ENCODE results near the gene EEF2K. TPM values are rescaled to one million over a fixed set of nuclear protein-coding genes. Genes with fewer than 3 reads are reported as not detected.

The EEF2K gene
- total RNA-seq, 2 donors from 2014 or later: 58.2 to 75.1 TPM

- Histone ChIP-seq H3K27ac (peak overlapping the region in 1 of 2 donors; percentile 18), H3K9me3 (no peaks in the 10 kb centered on the region), H3K36me3 (no peaks in the 10 kb centered on the region), H3K4me3 (no peak overlapping the region), H3K4me1 (replicated peaks) (no peaks in the 10 kb centered on the region), H3K27me3 (replicated peaks; ENCODE audit: insufficient read depth) (no peaks in the 10 kb centered on the region)
- TF ChIP-seq CTCF (IDR thresholded peaks at IDR 0.05): no peak
- TF ChIP-seq POLR2A (IDR thresholded peaks at IDR 0.05): no peak
- no peak for TF ChIP-seq POLR2AphosphoS5 (IDR thresholded peaks at IDR 0.05)
- intact Hi-C loops (cut with DNase I): no loop called here
- WGBS: 52% methylated on average over 7 of the region's 7 CpGs
- DNase-seq (ENCODE audit: low spot score): no peak
Observed at GRCh38 chr16:22229889-22230288, 23.8 kb downstream of the EEF2K start.

DNA sequence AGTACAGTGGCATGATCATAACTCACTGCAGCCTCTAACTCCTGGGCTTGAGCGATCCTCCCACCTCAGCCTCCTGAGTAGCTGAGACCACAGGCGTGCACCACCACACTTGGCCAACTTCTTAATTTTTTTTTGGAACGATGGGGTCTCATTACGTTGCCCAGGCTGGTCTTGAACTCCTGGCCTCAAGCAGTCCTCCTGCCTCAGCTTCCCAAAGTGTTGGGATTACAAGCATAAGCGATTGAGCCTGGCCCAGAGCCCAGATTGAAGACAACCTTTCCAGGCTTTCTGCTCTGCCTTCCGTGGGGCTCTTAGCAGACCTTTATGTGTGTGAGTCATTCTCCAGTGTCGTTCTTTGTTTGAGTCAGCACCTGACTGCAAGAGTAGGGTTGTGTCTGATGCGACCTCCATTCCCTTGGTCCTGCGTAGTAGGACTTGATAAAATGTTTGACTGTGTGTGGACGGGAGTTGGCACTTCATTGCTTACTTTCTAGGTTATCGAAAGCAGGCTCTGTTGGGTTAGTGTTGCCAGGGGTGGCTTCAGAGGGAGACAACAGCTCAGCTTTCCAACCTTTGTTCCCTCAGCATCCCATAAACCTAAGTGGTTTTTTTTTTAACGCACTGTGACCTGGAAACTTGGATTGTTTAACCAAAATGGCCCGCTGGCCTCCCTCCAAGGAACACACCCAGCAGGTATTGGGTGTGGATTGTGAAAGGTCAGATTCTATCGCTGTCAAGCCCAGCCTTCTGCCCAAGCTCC lies 26.4 kb downstream of the EEF2K start:
- intact Hi-C loops (cut with DNase I): no loop called here
- DNase-seq (ENCODE audit: low spot score): peak; percentile 78
- 48% methylated on average over 14 of the region's 14 CpGs for WGBS
- Histone ChIP-seq H3K27ac (peak overlapping the region; percentile 55 to 64), H3K27me3 (replicated peaks; ENCODE audit: insufficient read depth) (no peaks in the 10 kb centered on the region), H3K4me3 (no peak overlapping the region), H3K4me1 (replicated peaks) (no peaks in the 10 kb centered on the region), H3K9me3 (no peaks in the 10 kb centered on the region), H3K36me3 (no peaks in the 10 kb centered on the region)
- no peak for TF ChIP-seq POLR2A (IDR thresholded peaks at IDR 0.05)
- peak; percentile 78 for TF ChIP-seq POLR2AphosphoS5 (IDR thresholded peaks at IDR 0.05)
- no peak for TF ChIP-seq CTCF (IDR thresholded peaks at IDR 0.05)

DNA sequence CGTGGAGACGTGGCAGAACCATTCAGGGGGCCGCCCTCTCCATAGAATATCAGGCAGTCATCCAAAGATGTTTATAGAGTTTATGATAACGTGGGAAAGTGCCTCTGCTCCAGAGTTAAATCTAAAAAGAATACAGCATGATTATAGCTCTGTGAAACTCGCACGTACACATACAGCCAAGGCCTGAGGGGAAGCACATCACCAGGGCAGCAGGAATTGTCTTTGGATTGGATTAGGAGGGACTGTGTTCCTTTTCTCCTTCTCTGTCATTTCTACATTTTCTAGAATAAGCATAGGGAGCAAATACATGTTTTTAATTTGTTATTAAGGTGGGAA lies 26.9 kb downstream of the EEF2K start:
- intact Hi-C loops (cut with DNase I): no loop called here
- Histone ChIP-seq H3K4me3 (no peak overlapping the region), H3K9me3 (no peaks in the 10 kb centered on the region), H3K27ac (peak overlapping the region; percentile 55 to 64), H3K27me3 (replicated peaks; ENCODE audit: insufficient read depth) (no peaks in the 10 kb centered on the region), H3K4me1 (replicated peaks) (peaks cover 2% of the 10 kb centered on the region), H3K36me3 (no peaks in the 10 kb centered on the region)
- TF ChIP-seq POLR2AphosphoS5 (IDR thresholded peaks at IDR 0.05) (no peak), CTCF (IDR thresholded peaks at IDR 0.05) (no peak), POLR2A (IDR thresholded peaks at IDR 0.05) (no peak)
- DNase-seq (ENCODE audit: low spot score): no peak
- 33% methylated on average over 6 of the region's 6 CpGs for WGBS

DNA sequence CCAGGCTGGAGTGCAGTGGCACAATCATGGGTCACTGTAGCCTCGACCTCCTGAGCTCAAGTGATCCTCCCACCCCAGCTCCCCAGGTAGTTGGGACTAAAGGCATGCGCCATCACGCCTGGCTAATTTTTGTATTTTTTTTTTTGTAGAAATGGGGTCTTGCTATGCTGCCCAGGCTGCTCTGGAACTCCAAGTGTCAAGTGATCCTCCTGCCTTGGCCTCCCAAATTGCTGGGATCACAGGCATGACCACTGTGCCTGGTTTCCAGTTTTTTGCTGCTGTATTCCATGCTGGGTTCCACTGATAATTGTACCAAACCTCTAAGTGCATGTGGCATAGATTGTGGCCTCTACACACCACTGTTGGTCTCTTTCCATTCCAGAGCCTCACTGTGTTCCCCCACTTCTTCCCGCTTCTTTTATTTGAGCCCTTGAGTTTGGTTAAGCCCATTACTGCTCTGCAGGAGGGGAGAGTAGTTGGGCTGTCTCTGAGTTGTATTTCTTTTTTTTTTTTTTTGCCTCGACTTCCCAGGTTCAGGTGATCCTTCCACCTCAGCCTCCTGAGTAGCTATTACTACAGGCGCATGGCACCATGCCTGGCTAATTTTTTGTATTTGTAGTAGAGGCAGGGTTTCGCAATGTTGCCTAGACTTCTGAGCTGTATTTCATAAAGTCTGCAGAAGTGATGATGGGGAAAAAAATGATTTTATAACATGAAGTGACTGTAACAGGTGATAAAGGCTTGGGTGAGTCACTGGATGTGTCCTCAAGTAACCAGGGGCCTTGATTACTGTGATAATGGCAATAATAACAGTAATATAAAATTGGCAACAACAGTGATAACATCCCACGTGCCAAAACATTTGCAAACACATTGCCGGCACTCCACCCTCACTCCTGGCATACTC lies 30.0 kb downstream of the EEF2K start:
- Histone ChIP-seq H3K4me3 (no peak overlapping the region), H3K27me3 (replicated peaks; ENCODE audit: insufficient read depth) (no peaks in the 10 kb centered on the region), H3K27ac (peak overlapping the region in 1 of 2 donors; percentile 16), H3K36me3 (no peaks in the 10 kb centered on the region), H3K9me3 (no peaks in the 10 kb centered on the region), H3K4me1 (replicated peaks) (peaks cover 13% of the 10 kb centered on the region)
- TF ChIP-seq POLR2A (IDR thresholded peaks at IDR 0.05) (no peak), CTCF (IDR thresholded peaks at IDR 0.05) (no peak), POLR2AphosphoS5 (IDR thresholded peaks at IDR 0.05) (no peak)
- peak; percentile 35 for DNase-seq (ENCODE audit: low spot score)
- intact Hi-C loops (cut with DNase I): no loop called here
- WGBS: 67% methylated on average over 9 of the region's 9 CpGs

Data from prostate gland (tissue), 2 donors.